ENCODE results near the gene NSUN2.
A peak's percentile ranks its signal among the peaks of the same experiment; 100 is the strongest.
"Not testable (repeated sequence)": the region's sequence is repeated elsewhere in the genome, so short reads cannot be mapped to it uniquely, and the experiment has no call there.

NSUN2 gene

GRCh38 chr5:6582507-6583048 lies 50.3 kb downstream of the NSUN2 start:
- DNase-seq (ENCODE audit: low read depth) = no peak

GRCh38 chr5:6581559-6582426 lies 51.1 kb downstream of the NSUN2 start:
- no peak for DNase-seq (ENCODE audit: low read depth)

- no peak for DNase-seq (ENCODE audit: low read depth)
Observed at GRCh38 chr5:6581090-6581489, 51.8 kb downstream of the NSUN2 start.

GRCh38 chr5:6579535-6579934 lies 53.3 kb downstream of the NSUN2 start:
- DNase-seq (ENCODE audit: low read depth) = no peak

DNA sequence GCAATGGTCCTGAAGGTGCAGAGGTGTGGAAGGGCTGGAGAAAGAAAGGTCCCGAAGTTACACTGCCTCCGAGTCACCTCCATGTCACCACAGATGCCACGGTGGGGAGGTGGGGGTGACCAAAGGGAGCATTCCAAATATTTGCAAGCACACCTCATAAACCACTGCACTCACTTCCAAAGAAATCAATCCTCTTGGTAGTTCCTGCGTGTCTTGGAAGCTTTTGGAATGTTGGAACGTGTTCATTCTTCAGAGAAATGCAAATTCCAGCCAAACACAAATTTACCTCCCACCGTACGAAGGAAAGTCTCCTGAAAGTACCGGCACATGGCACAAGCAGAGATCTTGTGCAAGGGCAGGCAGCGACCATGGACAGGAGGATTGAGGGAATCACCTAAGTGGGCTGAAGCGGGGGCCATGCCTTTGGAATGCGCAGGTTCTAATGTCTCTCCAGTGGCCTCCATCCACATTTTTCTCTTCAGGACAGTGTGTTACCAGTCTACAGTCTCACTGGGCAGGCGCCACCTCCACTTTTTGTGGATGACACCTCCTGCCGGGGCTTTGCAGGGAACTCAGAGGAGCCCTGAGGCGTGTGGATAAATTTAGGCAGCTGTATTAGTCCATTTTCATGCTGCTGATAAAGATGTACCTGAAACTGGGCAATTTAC lies 54.0 kb downstream of the NSUN2 start:
- no peak for DNase-seq (ENCODE audit: low read depth)

GRCh38 chr5:6576861-6577501 lies 55.9 kb downstream of the NSUN2 start:
- peak; percentile 70 for DNase-seq (ENCODE audit: low read depth)

DNA sequence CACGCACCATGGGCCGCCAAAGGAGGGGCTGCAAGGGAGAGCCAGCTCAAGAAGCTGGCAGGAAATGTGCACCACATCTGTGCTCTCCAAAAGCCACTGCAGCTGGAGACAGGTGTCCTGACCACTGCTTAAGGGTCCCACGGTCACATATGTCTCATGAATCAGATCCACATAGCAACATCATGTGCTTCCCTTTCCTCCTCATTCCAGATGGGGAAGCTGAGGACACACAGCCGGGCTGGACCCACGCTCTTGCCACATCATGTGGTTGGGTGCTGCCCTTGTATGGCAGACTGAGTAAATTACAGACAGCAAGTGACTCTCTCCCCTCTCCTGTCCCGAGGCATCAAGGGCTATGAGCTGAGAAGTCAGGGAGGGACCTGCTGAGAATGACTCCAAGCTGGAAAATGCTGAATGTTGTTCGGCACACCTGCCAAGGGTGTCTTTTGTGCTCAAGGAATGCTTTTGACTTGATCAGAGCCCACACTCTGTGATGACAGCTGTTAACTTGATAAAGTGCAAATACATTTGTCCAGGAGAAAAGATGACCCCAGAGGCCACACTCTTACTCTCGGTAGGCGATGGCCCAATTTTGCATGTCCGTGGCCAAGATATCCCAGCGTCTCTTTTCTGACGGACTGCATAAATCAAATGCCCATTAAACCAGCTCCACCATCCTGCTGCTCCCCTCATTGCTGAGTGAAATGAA lies 58.2 kb downstream of the NSUN2 start:
- no peak for DNase-seq (ENCODE audit: low read depth)

DNA sequence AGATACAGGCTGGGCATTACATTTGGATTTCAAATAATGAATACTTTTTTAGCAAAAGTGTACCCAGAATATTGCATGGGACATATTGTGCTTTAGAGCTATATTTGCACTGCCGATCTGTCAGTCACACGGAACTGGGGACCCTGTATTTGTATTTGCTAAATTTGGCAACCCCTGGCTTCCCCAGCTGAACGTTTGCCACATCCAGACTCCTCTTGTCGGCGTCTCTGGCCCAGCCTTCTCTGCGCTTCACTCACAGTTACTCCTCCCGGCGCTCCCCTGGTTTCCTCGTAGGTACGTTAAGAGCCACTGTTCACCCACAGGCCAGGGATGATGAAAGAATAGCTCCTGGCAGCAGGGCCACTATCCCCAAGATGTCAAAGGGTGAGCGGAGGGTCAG lies 58.7 kb downstream of the NSUN2 start:
- DNase-seq (ENCODE audit: low read depth) = no peak

DNA sequence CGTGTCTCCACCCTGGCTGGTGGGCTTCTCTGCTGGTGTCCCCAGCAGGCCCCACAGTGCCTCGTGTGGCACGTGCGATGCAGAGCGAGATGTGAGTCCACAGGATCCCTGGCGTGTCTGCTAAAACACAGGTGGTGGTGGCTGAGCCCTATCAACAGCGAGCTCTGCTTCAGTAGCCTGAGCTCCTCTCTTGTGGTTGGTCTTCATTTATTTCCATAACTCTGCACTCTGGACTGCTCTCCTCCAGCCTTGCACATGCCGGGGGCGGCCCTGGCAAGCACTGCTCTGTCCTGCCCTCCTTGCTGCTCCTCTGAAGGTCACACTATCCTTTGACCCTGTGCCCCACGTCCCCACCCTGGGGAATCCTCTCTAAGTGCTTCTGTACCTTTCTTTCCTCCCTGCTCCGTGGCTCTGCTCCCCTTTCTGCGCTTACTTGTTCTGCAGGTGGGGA lies 59.2 kb downstream of the NSUN2 start:
- DNase-seq (ENCODE audit: low read depth) = no peak

- DNase-seq (ENCODE audit: low read depth) = no peak
Observed at GRCh38 chr5:6572825-6573380, 59.9 kb downstream of the NSUN2 start.

DNA sequence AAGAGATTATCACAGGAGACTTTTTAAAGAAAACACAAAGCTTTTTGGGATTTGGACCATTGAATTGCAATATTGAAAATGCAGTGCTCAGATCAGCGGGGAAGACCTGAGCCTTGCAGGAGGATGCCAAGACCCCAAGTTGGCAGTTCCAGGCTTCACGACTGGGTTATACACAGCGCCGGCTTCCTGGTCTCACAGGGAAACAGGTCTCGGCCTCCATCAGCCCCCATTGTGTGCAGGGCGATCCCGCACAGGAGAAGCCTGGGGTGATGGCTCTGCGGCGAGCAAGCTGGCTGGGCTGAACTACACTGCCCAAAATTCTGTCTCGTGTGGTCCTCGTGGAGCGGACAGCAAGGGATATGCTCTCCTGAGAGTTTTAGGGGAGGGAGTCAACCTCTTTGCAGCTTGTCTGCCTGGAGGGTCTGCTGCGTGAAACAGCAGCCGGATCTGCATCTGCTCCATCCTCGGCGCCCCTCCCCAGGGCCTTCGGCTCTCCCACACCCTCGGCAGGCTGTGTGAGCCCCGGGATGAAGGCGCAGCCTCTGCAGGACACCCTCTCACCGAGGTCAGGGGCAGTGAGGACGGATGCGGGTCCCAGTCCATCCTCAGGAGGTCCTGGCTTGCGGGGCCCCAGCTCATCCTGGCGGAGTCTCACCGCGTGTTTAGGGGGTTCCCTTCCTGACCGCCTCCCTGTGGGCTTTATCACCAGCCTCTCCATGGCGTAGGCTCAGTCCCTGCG lies 60.6 kb downstream of the NSUN2 start:
- DNase-seq (ENCODE audit: low read depth) = no peak

DNA sequence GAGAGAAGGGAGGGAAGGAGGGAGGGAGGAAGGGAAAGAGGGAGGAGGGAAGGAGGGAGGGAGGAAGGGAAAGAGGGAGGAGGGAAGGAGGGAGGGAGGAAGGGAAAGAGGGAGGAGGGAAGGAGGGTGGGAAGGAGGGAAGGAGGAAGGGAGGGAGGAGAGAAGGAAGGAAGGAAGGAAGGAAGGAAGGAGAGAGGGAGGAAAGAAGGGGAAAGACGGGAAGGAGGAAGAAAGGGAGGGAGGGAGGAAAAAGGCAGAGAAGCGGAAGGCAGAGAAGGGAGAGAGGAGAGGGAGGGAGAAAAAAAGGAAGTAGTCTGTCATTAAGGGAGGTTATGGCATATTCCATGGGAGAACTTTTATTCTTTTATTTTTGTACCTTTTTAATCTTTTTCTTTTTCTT lies 61.2 kb downstream of the NSUN2 start:
- DNase-seq (ENCODE audit: low read depth) = not testable (repeated sequence)

- no peak for DNase-seq (ENCODE audit: low read depth)
Observed at GRCh38 chr5:6570530-6570929, 62.3 kb downstream of the NSUN2 start.

DNA sequence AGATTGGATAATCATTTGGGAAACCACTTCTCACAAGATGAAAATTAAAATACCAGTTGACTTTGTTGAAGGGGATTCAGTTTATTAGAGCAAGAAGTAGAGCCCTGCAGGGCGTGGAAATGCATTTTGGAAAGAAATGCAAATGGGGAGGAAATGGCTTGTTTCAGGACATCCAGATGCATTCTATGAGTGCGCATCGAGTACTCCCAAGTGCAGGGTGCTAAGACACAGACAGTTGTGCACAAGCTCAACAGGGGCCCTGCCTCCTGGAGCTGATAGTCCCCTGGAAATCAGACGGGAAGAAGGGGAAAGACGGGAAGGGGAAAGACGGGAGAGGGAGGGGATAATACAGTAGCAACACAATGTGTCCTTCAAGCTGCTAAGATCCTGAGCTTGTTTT lies 64.0 kb downstream of the NSUN2 start:
- DNase-seq (ENCODE audit: low read depth) = no peak

- DNase-seq (ENCODE audit: low read depth) = no peak
Observed at GRCh38 chr5:6568383-6568782, 64.5 kb downstream of the NSUN2 start.

DNA sequence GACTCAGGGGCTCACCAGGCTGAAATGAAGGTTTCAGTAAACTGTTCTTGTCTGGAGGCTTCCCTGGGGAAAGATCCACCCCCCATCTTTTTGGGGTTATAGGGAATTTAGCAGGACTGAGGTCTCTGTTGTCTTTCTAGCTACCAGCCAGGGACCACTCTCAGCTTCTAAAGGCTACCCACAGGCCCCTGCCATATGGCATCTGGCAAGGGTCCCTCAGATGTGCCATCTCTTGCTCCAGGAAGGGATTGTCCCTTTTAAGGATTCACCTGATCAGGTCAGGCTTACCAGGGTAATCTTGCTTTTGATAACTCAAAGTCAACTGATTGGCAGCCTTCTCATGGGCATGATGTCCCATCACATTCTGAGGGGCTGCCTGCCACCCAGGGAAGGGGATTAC lies 65.0 kb downstream of the NSUN2 start:
- no peak for DNase-seq (ENCODE audit: low read depth)

DNA sequence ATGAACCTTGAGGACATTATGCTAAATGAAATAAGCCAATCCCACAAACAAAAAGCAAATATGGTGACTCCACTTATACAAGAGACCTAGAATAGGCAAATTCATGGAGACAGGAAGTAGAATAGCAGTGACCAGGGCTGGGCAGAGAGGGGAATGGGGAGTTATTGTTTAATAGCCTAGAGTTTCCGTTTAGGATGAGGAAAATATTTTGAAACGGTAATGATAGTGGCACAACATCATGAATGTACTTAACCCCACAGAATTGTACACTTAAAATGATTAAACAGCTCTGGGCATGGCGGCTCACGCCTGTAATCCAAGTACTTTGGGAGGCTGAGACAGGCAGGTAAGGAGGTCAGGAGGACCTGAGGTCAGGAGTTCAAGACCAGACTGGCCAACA lies 65.8 kb downstream of the NSUN2 start:
- DNase-seq (ENCODE audit: low read depth) = no peak

DNA sequence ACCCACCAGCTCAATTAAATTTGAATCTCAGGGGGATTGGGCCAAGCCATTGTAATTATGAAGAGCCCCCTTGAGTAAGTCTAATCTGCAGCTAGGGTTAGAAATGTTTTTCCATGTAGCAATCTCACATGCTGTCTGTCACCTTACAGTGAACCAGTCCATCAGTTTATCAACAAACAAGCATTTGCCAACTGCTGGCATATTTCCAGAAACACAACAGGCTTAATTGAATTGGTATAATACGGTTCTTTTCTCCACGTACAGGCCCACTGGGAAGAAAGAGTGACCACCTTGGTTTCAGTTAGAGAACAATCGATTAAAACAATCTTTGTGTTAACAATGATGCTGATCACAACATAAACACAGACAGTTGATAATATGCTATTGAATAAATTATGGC lies 67.4 kb downstream of the NSUN2 start:
- DNase-seq (ENCODE audit: low read depth) = no peak

DNA sequence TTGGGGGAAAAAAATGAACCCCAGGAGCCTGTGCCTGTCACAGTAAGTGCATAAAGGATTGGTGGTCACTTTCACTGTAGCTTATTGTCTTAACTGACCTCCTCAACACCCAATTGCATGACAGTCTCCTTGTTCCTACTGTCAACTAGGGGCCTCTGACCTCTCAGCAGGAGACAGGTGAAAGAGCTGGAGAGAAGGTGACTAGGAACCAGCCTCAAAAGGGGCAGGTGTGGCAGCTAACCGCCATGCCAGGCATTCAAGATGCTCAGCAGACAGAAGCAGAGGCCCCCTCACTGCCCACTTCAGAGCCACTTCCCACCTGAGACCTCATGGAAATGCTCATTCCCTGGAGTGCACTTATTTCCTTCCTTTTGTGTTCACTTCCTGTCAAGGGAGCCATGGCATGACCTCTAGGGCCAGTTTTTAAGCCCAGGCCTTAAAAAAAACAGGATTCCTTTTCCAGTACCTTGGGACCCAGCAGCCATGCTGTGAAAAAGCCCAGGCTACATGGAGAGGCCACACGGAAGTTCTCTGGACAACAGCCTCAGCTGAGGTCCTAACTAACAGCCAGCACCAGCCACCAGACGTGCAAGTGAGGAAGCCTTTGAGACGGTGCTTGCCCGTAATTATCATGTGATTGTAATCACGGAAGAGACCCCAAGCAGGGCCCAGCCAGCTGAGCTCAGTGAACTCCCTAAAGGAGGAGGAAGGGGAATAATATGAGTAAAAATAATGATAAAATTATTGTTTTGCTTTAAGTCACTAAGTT lies 74.9 kb downstream of the NSUN2 start:
- DNase-seq (ENCODE audit: low read depth) = no peak

GRCh38 chr5:6556802-6557102 lies 76.1 kb downstream of the NSUN2 start:
- DNase-seq (ENCODE audit: low read depth) = no peak

Data from iris pigment epithelial cell (primary cell).